ENCODE measurements around the gene MAPKAPK2.

Gene MAPKAPK2

DNA sequence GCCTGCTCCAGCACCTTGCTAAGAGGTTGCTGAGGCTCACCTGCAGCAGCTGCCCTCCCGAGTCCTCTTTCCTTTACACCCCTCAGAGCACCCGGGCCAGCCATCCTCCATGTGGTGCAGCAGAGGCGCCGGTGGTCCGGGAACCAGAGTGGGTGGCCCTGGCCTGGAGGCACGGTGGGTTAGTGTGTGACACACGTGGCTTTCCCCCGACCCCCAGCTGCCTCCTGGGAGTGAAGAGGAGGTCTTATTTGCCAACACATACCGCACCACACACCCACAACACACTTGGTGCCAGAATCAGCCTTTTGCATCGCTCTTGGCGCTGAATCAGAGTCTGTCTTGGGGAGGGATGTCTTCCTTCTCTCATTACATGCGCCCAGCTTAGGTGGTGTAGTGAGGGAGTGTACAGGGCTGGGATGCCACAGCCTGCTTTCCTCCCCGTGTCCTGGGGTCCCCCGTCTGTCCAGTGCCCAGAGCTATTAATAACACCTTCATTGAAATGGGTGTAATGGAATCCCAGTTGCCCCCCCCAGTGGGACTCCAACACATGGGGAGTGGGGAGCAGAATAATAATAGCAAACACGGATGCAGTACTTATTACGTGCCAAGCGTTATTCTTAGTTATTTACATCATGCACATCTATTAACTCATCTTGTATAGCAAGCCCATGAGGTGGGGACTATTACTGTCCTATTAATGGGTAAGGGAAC, 38.2 kb downstream of the MAPKAPK2 start:
- no peak for DNase-seq (ENCODE audit: low read depth)

DNA sequence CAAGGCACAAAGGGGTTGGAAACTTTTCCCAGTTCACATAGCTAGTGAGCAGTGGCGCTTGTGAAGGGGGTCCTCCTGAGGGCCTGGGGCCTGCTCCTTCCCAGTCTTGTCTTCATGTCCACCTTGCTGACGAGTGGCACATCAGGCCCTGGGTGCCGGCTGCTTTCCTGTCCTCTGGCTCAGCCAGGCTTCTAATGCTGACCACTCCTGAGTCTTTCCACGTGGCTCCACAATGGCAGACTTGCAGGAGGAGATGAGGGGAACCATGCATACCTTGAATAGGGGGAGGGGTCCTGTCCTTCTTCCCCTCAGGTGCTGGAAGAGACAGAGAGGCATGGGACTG, 38.7 kb downstream of the MAPKAPK2 start:
- DNase-seq (ENCODE audit: low read depth) = no peak

DNA sequence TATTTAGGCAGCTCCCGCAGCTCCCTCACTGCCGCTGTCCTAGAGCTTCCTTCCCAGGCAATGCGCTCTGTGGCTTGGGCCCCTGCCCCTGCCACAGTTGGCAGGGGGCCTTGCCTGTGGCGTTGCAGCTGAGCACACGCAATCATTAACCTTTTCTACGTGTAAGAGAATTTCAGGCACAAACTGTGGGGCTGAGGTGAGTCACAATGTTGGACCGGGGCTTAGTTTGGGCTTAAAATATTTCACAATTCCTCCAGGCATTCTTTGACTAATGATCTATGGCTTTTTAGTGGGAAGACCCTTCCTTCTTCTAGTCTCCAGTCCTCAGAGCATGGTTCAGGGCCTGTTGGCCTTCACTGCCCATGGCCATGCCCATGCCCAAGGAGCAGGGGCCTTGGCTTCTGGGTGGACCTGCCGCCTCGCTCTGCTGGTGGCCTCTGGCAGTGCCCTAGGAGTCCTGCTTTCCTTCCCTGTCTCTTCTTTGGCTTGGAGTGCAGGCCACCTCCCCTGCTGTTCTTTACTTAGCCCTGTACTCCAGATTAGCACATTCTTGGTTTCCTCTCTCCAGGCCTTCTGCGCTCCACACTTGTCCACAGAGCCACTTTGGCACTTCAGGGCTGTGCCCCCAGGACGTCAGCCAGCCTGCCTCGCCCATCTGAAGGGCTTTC, 39.2 kb downstream of the MAPKAPK2 start:
- DNase-seq (ENCODE audit: low read depth) = peak; percentile 59

DNA sequence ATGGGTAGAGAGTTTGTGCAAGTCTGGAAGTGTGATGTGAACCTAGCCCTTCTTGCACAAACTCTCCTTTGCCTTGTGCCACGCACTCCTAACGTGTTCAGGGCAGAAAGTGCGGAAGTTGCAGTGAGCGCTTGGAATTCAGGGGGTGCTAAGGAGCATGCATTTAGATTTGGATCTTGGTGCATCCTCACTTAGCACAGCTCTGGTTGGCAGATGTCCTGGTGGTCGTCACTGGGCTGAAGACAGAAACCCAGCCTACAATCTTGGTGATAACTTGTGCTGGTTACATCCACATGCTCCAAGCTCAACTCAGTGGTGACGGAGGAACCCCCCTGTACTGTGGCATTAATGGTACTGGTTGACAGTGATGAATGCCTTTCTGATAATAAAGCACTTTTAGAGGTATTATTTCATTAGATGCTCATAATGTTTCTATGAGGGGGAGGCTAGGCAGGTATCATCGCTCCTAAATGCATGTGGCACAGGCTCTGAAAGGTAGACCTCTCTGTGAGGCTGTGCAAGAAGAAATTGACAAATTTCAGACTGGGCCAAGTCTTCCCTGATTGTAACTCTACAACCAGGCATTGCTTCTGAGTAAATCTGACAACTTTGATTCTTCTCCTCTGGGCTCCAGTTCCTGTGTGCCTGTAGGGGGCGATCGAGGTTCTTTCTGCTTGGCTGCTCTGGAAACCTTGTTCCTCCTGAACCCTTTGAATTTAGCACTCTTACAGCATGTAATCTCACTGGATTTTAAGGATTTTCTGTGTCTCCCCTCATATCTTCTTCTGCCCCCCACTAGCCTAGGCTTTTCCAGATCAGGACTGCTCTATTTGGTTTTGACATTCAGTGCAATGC, 40.6 kb downstream of the MAPKAPK2 start:
- DNase-seq (ENCODE audit: low read depth) = peak; percentile 35

DNA sequence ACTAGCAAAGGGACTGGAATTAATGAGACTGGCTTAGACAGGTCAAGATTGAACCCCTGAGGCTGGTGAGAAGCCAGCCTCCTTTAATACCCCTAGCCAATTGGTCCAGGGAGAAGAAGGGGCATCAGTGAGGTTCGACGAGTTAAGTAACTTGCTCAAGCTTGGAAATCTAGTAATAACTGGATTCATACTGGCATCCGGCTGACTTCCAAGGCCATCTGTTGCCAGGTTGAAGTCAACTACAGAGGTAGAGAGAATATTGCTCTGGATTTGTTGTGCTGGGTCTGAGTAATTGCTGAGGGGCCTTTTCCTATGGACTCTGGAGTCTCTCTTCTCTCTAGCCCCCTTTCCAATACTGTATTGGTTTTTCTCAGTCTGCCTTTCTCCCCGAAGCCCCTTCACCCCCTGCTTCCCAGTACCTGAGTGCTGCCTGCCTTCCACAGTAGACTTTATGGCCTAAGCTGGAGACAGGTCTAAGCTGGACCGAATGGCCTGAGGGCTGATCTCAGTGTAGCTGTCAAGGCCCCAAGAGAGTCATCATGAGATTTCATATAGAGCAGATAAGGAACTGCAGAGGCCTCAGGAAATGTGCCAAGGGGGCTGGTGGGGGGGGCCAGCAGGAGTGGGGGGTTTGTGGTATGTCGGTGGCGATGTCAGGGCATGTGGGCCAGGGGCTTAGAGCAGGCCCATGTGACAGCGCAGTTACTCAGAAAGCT, 43.4 kb downstream of the MAPKAPK2 start:
- no peak for DNase-seq (ENCODE audit: low read depth)

DNA sequence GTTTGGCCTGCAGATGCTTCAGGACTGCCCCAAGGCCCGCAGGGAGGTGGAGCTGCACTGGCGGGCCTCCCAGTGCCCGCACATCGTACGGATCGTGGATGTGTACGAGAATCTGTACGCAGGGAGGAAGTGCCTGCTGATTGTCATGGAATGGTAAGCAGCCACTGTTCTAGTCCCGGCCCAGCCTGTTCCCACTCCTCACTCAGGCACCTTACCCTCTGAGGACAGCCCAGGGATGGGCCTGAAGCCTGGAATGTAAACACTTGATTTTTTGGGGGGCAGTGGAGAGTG, 43.9 kb downstream of the MAPKAPK2 start:
- no peak for DNase-seq (ENCODE audit: low read depth)

DNA sequence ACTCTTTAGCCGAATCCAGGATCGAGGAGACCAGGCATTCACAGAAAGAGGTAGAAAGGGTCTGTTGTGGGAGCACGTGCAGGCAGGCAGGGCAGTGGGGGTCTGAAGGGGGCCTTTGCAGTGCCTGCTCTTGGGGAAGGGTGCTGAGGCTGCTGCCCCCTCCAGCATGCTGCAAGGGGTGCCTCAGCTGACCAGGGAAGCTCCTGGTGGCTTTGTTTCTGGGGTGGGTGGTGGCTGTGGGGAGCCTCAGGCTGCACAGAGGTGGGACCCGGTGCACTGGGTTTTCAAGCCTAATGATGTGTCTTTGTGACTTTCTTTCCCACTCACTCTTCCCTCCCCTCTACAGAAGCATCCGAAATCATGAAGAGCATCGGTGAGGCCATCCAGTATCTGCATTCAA, 44.3 kb downstream of the MAPKAPK2 start:
- DNase-seq (ENCODE audit: low read depth) = no peak

DNA sequence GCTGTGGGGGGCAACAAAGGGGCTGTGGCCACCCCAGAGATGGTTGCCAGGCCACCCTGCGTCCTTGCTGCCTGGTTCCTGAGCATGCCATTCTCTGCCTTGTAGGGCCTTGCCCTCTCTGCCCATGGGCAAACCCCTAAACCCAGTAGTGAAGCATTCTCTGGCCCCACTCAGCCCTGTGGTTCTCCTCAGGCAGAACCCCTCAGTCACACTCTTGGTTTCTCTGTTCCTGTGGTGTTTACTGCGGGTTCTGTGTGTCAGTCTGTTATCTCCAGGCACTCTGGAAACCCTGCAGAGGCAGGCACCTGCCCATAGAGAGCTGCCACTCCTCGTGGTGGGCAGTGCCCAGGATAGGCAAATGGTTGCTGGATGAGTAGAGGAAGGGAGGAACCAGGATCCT, 44.8 kb downstream of the MAPKAPK2 start:
- no peak for DNase-seq (ENCODE audit: low read depth)

DNA sequence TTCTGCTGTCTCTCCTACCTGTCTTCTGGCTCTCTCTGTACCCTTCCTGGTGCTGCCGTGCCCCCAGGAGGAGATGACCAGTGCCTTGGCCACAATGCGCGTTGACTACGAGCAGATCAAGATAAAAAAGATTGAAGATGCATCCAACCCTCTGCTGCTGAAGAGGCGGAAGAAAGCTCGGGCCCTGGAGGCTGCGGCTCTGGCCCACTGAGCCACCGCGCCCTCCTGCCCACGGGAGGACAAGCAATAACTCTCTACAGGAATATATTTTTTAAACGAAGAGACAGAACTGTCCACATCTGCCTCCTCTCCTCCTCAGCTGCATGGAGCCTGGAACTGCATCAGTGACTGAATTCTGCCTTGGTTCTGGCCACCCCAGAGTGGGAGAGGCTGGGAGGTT, 47.8 kb downstream of the MAPKAPK2 start:
- no peak for DNase-seq (ENCODE audit: low read depth)

DNA sequence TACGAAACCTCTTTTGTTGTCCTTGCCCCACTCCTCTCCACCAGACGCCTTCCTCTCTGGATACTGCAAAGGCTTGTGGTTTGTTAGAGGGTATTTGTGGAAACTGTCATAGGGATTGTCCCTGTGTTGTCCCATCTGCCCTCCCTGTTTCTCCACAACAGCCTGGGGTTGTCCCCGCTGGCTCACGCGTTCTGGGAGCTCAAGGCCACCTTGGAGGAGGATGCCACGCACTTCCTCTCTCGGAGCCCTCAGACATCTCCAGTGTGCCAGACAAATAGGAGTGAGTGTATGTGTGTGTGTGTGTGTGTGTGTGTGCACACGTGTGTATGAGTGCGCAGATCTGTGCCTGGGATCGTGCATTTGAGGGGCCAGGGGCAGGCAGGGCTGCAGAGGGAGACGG, 48.3 kb downstream of the MAPKAPK2 start:
- no peak for DNase-seq (ENCODE audit: low read depth)

DNA sequence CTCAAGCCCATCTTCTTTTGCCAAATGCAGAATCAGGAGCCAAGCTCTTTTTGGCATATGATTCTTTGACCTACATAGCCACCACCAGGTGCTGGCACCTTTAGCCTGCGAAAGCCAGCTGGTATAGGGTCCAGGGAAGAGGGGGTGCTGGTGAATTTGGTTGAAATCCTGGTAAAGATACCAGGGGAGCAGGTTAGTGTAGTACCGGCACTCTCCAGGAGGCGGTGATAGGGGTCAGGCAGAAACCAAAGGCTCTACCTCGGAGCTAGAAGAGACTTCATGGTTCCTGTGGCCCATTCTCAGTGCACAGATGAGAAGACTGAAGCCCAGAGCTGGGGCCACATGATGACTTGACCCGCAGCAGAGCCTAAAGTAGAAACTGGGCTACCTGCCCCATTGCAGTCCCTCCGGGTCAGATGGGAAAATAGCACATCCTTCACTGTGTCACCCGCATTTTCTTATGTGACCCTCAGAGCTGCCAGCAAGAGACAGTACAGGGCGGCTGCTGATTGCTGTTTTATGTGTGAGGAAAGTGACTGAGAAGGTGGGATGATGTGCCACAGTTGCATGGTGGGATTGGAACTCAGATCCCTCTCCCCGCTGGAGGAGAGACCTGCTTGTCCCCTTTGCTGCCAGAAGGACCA, 49.9 kb downstream of the MAPKAPK2 start:
- DNase-seq (ENCODE audit: low read depth) = no peak

DNA sequence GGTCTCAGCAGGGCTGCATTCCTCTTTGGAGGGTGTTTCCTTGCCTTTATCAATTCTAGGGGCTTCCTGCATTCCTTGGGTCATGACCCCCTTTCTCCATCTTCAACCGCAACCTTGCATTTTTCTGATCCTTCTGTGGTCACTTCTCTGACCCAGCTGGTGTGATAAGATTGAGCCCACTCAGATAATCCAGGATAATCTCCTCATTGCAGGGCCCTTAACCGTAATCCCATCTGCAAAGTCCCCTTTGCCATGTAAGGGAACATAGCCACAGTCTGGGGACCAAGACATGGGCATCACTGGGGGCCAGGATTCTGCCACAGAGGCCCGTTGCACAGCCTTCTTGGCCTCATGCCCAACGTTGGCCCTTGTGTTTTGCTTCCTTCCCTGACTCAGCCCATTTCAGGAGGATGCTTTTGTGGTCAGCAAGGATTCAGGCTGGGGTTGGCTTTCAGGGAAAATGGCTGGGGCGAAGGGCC, 50.9 kb downstream of the MAPKAPK2 start:
- no peak for DNase-seq (ENCODE audit: low read depth)

DNA sequence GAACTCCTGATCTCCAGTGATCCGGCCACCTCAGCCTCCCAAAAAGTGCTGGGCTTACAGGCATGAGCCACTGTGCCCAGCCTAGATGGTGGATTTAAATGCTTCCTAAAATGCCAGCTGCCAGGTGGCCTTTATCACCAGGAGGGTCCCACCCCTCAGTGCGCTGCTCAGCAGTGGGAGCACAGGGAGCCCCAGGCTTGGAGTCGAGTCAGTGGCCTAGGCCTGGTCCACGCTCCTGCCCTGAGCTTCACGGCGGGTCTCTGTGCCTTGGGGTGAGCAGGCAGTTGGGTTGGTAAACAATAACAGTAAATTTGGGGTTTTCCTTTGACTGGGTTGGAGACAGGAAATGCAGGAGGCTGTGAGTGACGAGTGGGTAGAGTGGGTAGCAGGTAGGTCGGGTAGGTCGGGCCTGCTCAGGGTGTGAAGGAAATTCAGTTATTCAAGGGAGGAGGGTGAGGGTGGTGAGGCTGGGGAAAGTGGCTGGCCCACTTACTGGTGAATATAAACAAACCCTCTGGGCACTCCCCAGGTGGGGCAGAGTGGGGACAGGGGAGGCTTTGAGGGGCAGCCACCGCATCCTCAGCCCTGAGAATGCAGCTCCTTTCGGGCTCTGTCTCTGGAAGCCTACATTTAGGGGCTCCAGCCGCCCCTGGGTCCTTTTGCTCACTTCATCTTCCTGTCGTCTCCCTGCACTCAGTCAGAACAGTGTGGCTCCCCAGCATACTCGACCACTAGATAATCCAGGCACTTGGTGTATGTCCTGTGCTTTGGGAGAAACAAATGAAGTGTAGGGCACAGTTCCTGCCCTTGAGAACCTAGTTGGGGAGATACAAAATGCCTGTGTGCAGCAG, 52.4 kb downstream of the MAPKAPK2 start:
- DNase-seq (ENCODE audit: low read depth) = no peak

DNA sequence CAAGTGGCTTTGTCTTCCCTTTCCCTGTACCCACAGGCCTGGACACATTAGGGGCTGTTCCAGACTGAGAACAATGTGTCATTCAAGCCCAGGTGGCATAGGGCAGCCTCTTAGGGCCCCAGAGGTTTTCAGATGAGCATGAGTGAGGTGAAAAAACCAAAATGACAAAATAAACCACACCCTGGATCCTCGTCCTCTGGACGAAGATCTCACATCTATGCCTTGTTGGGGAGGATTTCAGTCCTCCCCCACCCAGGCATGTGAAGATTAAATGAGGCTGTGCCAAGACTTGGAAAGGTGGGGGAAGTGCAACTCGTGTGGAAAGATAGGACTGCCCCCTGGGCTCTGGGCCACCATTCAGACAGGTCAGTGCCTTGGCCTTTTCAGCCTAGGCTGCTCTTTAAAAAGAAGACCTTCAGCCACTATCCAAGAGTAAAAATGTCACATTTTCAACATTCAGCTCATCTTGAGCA, 53.1 kb downstream of the MAPKAPK2 start:
- DNase-seq (ENCODE audit: low read depth) = no peak

DNA sequence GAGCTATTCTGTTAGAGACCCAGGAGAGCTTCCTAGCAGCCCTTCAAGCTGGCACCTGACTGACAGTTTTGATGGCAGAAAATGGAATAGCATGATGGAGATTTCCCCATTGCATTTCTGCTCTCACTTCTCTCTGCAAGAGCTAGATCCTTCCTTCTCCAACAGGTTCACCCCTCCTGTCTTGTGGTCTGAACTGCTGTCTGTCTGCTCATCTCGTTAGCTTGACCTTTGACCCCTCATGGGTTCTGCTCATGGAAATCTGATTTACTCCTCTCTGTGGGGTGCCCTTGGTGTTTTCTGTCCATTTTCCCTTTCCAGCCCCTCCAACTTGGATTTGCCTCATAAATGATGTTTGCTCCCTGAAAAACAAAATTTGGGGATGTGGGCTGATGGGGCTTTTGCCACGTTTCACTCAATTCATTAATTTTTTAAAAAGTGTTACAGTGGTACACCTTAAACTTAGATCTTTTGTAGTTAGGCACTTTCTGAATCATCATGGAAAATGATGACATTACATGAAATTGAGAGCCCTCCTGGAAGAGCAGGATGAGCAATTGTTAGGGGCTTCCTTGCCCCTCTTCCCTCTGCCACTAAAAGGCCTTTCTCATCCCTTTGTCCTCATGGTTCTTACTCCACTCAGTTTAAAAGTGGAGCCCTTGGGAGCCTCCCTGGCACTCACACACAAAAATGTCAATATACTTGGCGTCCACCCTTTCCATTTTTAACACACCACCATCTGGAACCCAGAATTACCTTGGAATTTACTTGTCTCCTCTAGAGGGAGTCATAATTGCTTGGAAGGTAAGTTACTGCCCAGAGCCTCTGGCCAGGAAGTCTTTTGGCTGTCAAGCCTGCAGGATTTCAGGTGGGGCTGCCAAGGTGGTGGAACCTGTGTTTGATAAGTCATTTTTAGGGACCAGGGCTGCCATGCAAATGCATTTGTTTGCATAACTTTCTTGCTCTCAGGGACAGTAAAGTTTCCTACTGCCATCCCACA, 54.0 kb downstream of the MAPKAPK2 start:
- no peak for DNase-seq (ENCODE audit: low read depth)

DNA sequence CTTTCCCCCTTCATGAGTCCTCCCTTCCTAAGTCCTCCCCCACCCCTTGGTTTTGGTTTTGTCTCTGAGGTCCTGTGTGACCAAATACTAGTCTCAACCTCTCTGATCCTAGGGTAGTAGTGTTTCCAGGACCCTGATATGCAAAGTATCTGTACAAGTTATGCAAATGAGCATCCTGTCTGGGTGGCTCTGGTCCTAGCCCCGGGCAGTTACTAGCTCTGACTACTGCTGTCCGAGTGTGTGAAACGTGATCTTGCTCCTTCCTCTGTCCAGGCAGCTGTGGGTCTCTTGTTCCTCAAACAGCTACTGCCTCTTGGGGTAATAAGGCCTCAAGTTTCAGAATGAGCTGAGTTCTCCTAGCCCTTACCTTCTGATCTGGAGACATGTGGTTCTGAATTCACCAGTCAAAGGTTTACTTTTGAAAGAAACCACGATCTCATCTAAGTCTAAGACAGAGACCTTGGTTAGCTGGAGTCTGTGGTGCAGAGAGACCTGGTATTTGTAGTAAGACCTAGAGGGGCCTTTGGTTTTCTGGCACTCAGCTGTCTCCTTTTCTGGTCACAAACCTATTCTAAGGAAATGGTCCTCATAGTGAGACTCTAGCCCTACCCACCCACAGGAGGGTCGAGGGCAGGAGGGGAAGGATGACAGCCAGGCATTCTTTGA, 54.8 kb downstream of the MAPKAPK2 start:
- no peak for DNase-seq (ENCODE audit: low read depth)

DNA sequence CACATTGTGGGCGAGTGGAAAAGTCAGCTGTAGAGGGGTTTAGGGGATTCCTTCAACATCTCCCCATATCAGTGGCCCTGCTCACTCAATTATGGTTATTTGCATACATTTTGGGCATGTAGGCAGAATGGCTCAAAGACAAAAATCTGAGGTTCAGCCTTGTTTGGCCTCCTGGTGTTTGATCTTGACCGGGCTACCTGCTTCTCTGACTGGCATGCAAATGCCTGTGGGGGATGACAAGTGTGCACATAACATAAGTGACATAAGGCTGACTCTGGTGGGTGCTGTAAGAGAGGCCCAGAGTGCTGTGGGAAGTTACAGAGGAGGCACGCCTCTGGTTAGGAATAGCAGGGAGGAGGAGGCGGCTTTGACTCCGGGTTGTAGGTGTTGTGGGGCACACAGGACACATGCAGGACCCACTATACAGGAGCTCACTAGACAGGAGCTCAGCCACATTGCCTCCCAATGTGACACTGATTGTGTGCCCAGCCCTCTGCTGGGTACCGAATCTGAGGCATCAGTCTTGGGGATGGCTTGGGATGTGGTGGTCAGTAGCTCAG, 56.5 kb downstream of the MAPKAPK2 start:
- no peak for DNase-seq (ENCODE audit: low read depth)

DNA sequence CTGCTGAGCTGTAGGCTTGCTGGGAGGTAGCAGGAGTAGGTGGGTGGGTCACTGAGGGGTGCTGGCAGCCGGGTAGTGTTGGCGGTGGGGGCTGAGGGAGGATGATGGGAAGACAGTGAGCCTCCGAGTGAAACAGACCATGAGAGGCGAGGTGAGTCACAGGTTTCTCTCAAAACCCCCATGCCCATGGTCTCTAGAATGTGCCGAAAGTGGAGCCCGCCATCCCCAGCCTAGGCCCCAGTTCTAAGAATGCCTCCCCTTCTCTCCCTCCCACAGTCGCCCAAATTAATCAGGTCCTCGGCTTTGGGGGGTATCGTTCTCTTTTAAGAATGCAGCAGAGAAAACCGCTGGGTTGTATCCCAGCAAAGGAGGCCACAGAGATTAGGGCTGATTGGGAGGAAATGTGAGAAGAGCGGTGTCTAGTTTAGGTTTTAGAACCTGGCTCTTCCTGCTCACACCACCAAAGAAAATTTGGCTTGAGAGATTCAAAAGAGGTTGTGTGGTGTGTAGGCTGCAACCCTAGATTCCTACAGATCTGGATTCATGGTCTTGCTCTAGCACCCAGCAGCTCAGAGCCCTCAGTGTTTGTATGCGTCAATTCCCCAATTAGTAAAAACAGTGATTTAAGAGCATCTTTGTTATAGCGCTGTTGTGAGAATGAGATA, 58.1 kb downstream of the MAPKAPK2 start:
- no peak for DNase-seq (ENCODE audit: low read depth)

Measured in stromal cell of bone marrow (primary cell).